DND-41 (cell line): ENCODE results near the gene BARX1.
"Not testable (repeated sequence)": the region's sequence is repeated elsewhere in the genome, so short reads cannot be mapped to it uniquely, and the experiment has no call there.

Experiments used
- ATAC-seq: fragments of 200-7000 bp; cut with Tn5 transposase; 3 replicates; pipeline ENCODE4 v1.9.1; 2021; ENCODE audit warnings: low read depth; ENCODE audit not compliant: insufficient read depth
- DNase-seq: peaks from one replicate; pipeline ENCODE4 v3.0.0-alpha.2; 2020
- H2AFZ ChIP-seq: 2 replicates; pipeline ENCODE4 v1.6.0; 2012; ENCODE audit warnings: low read depth, low read length
- H3K27ac ChIP-seq: 2 replicates; pipeline ENCODE4 v1.5.1; 2012; ENCODE audit warnings: low read length, inconsistent platforms
- H3K27me3 ChIP-seq: fragments of 200-600 bp; sonication (generic); 2 replicates; pipeline ENCODE4 v1.6.0; 2012; ENCODE audit warnings: low read length, mild to moderate bottlenecking, inconsistent platforms; ENCODE audit not compliant: insufficient read depth, poor library complexity
- H3K36me3 ChIP-seq: 2 replicates; pipeline ENCODE4 v1.5.1; 2012; ENCODE audit warnings: low read length, inconsistent platforms; ENCODE audit not compliant: insufficient read depth
- H3K4me1 ChIP-seq: 2 replicates; pipeline ENCODE4 v1.5.1; 2012; ENCODE audit warnings: mild to moderate bottlenecking, low read length; ENCODE audit not compliant: insufficient read depth
- H3K4me2 ChIP-seq: 2 replicates; pipeline ENCODE4 v1.6.0; 2012; ENCODE audit warnings: mild to moderate bottlenecking, moderate library complexity, low read length, inconsistent platforms; ENCODE audit not compliant: insufficient read depth
- H3K4me3 ChIP-seq, 2 experiments: fragments of 200-600 bp in 1 of 2; shearing (Covaris generic) in 1 of 2; 2 replicates each; pipeline ENCODE4 v1.5.1; 2012 to 2016; ENCODE audit warnings: inconsistent platforms in 2 of 2, low read length in 2 of 2, mild to moderate bottlenecking in 2 of 2, low read depth in 1 of 2, moderate library complexity in 1 of 2
- H3K79me2 ChIP-seq: 2 replicates; pipeline ENCODE4 v1.6.0; 2012; ENCODE audit warnings: low read length, inconsistent platforms; ENCODE audit not compliant: insufficient read depth
- H3K9ac ChIP-seq: 2 replicates; pipeline ENCODE4 v1.6.0; 2012; ENCODE audit warnings: low read depth, mild to moderate bottlenecking, inconsistent platforms, low read length, moderate library complexity
- H3K9me3 ChIP-seq: 2 replicates; pipeline ENCODE4 v1.5.1; 2012; ENCODE audit warnings: low read length, moderate library complexity, mild to moderate bottlenecking, inconsistent platforms; ENCODE audit not compliant: insufficient read depth, severe bottlenecking
- H4K20me1 ChIP-seq: 2 replicates; pipeline ENCODE4 v1.6.0; 2012; ENCODE audit warnings: low read length; ENCODE audit not compliant: insufficient read depth
- CTCF ChIP-seq: IDR thresholded peaks from 2 replicates; pipeline ENCODE4 v1.5.1; 2012; ENCODE audit warnings: borderline replicate concordance, low read length, moderate library complexity, mild to moderate bottlenecking; ENCODE audit not compliant: poor library complexity, severe bottlenecking; ENCODE audit errors: extremely low read depth
- EZH2 ChIP-seq: IDR thresholded peaks from 3 replicates; pipeline ENCODE4 v1.6.1; 2012; ENCODE audit warnings: borderline replicate concordance, low read depth, mild to moderate bottlenecking, moderate library complexity, low read length, inconsistent platforms; ENCODE audit not compliant: severe bottlenecking

BARX1 gene

DNA sequence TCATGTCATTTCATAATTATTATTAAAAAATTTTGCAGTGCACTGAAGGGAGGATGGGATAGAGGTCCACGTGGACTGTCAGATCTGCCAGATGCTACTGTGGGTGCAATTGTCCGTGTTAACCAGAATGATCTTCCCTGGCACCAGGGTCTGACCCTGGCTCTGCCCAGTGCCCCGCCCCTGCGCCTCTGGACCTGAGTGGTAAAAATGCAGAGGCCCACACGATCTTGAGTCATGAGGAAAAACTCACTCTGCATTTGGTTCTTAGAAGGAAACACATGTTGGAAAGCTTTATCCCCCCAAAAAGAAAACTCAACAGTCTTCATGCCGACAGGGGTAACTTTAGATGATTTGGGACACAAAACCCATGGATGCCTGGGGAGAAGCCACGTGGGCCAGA lies 20.1 kb upstream of the BARX1 start:
- Histone ChIP-seq H4K20me1 (no peaks in the 10 kb centered on the region), H3K4me2 (no peak overlapping the region), H3K9me3 (no peaks in the 10 kb centered on the region), H3K36me3 (no peaks in the 10 kb centered on the region), H3K9ac (no peak overlapping the region), H3K79me2 (no peaks in the 10 kb centered on the region), H3K27ac (no peak overlapping the region), H2AFZ (no peak overlapping the region), H3K27me3 (no peaks in the 10 kb centered on the region), H3K4me1 (no peaks in the 10 kb centered on the region), H3K4me3 (no peak overlapping the region)
- no peak for TF ChIP-seq EZH2
- DNase-seq (no peak), ATAC-seq (no peak)

DNA sequence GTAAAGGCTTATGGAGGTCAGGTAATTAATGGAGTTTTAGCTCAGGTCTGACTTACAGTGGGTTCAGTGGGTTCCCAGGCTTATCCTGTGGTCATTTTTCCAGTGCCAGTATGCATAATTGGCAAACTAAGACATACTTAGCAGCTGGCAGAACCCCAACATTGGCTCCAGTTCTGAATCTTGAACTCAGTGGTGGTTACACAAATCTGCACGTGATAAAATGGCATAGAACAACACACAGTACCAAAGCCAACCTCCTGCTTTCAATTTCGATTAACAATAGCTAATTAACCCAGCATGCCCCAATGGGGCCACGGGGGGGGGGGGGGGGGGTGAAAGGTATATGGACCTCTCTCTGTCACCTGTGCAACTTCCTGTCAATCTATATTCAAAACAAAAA lies 19.0 kb upstream of the BARX1 start:
- no peaks in the 10 kb centered on the region for H3K9me3 ChIP-seq
- no peaks in the 10 kb centered on the region for H3K4me1 ChIP-seq
- no peak overlapping the region for H2AFZ ChIP-seq
- H3K27ac ChIP-seq, result no peak overlapping the region
- TF ChIP-seq CTCF (no peak), EZH2 (no peak)
- DNase-seq (no peak), ATAC-seq (no peak)
- H3K9ac ChIP-seq, result no peak overlapping the region
- H4K20me1 ChIP-seq, result no peaks in the 10 kb centered on the region
- H3K27me3 ChIP-seq, result no peaks in the 10 kb centered on the region
- H3K4me3 ChIP-seq, result no peak overlapping the region
- no peaks in the 10 kb centered on the region for H3K36me3 ChIP-seq
- H3K4me2 ChIP-seq, result no peak overlapping the region
- H3K79me2 ChIP-seq, result no peaks in the 10 kb centered on the region

DNA sequence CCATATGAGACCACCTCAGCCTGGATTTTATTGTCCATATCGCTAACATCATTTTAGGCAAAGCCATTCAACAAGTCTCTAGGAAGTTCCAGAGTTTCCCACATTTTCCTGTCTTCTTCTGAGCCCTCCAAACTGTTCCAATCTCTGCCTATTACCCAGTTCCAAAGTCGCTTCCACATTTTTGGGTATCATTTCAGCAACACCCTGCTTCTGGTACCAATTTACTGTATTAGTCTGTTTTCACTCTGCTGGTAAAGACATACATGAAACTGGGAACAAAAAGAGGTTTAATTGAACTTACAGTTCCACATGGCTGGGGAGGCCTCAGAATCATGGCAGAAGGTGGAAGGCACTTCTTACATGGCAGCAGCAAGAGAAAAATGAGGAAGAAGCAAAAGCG lies 17.5 kb upstream of the BARX1 start:
- ATAC-seq, DNase-seq, H3K4me2 ChIP-seq, H3K27me3 ChIP-seq, H4K20me1 ChIP-seq, H3K27ac ChIP-seq, H3K9ac ChIP-seq, H3K4me1 ChIP-seq, H3K9me3 ChIP-seq, H3K4me3 ChIP-seq, H3K79me2 ChIP-seq, H3K36me3 ChIP-seq, H2AFZ ChIP-seq: not testable (repeated sequence)

DNA sequence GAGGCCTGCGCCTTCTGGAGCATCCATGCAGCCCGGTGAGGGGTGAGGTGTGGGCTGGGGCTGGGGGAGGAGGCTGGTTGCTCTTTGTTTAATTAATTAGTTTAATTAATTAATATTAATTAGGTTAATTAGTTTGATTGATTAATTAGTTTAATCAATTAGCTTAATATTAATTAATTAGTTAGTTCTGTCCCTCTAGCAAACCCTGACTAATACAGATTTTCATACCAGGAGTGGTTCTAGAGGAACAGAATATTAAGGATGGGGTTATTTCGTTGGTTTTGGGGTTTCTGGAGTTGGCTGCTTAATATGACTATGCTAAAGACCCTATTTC lies 14.1 kb upstream of the BARX1 start:
- Histone ChIP-seq H3K4me3 (no peak overlapping the region), H3K36me3 (no peaks in the 10 kb centered on the region), H3K9me3 (no peaks in the 10 kb centered on the region), H3K79me2 (no peaks in the 10 kb centered on the region), H3K27ac (no peak overlapping the region), H3K4me2 (no peak overlapping the region), H3K9ac (no peak overlapping the region), H3K4me1 (no peaks in the 10 kb centered on the region), H4K20me1 (no peaks in the 10 kb centered on the region), H3K27me3 (no peaks in the 10 kb centered on the region), H2AFZ (no peak overlapping the region)
- DNase-seq, result no peak
- no peak for ATAC-seq
- TF ChIP-seq EZH2 (no peak), CTCF (no peak)
